ENCODE results near the gene CCDC92.

CCDC92 gene

DNA sequence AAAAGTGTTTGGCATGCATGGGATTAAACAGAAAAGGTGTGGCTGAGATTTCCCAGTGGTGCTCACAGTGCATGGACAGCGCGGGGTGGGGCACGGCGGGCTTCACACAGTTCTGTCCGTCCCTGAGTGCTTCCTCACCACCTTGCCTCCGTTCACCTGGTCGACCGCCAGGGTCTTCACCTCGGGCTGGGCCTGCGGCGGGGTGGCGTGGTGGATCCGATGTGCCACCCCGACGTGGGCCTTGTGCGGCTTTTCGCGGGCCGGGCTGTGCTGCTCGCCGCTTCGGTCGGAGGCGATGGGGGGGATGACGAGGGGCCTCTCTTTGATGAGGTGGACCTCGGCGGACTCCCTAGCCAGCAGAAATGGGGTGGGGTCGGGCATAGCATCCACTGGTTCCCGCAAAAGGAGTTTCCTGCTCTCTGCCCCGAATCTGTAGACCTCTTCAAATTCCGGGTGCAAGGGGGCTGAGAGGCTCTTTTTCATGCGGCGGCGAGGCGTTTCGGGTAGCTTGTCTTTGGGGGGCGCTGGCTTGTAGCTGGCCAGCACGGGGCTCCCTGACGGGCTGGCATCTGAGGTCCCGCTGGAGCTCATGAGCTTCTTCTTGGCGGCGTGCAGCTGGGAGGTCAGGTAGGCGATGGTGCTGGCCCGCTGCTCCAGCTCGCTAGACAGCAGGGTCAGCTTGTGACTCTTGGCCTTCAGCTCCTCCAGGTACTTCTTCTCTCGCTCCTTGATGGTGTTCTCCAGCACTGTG lies 35.5 kb downstream of the CCDC92 start:
- H3K9me3 ChIP-seq (ENCODE audit: insufficient read depth, low read depth, low read length): peaks cover 8% of the 10 kb centered on the region; the same call in 1 of the 2 replicates
- H3K4me1 ChIP-seq (ENCODE audit: insufficient read depth, low read length): no peaks in the 10 kb centered on the region
- H3K27ac ChIP-seq (ENCODE audit: low read length): no peak overlapping the region
- no peak overlapping the region for H3K9ac ChIP-seq (ENCODE audit: low read depth, low read length)
- no peaks in the 10 kb centered on the region; the same call in 1 of the 2 replicates for H3K27me3 ChIP-seq (ENCODE audit: insufficient read depth, low read length)
- H3K4me3 ChIP-seq (ENCODE audit: low read length): no peak overlapping the region
- H3K36me3 ChIP-seq (ENCODE audit: insufficient read depth, low read depth, low read length): no peaks in the 10 kb centered on the region

DNA sequence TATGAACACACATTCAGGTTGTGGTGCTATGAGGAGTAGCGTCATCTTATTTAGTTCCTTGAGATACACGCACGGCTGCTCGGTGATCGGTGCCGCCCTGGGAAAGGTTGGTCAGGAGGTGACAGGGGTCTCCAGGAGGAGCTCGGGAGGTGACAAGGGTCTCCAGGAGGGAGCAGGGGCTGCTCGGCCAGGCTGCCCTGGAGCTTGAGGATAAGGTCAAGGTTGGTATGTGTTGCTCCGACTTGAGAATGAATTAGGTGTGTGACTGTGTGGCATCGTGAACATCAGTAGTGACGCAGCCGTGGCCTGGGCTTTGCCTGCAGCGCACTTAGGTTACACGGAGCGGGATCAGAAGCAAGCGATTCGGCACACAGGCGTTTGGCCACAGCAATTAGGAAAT lies 36.2 kb downstream of the CCDC92 start:
- Histone ChIP-seq H3K27ac (ENCODE audit: low read length) (no peak overlapping the region), H3K4me3 (ENCODE audit: low read length) (no peak overlapping the region), H3K9me3 (ENCODE audit: insufficient read depth, low read depth, low read length) (0 out of 2 replicates have a peak, but pooled peaks cover 2% of the 10 kb centered on the region), H3K9ac (ENCODE audit: low read depth, low read length) (no peak overlapping the region), H3K36me3 (ENCODE audit: insufficient read depth, low read depth, low read length) (no peaks in the 10 kb centered on the region), H3K4me1 (ENCODE audit: insufficient read depth, low read length) (no peaks in the 10 kb centered on the region), H3K27me3 (ENCODE audit: insufficient read depth, low read length) (no peaks in the 10 kb centered on the region; the same call in 1 of the 2 replicates)

DNA sequence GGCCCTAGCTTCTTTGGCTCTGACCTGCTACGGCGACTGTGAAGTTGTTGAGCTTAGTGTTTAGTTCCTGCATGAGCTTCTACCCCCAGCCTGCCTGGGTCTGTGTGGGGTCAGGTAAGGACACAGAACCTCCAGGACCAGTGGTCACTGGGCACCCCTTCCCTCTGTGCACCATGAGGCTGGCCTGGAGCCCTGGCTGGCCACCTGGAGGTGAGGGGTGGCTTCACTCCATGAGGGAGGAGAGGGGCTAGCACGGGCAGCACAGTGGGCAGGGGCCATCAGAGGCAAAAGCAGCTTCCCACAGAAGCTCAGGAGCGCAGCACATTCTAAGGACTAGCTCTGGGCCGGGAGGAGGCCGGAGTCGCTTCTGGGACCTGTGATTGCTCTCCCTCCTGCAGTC lies 36.7 kb downstream of the CCDC92 start:
- no peaks in the 10 kb centered on the region for H3K36me3 ChIP-seq (ENCODE audit: insufficient read depth, low read depth, low read length)
- no peak overlapping the region for H3K27ac ChIP-seq (ENCODE audit: low read length)
- no peak overlapping the region for H3K4me3 ChIP-seq (ENCODE audit: low read length)
- no peaks in the 10 kb centered on the region for H3K9me3 ChIP-seq (ENCODE audit: insufficient read depth, low read depth, low read length)
- no peaks in the 10 kb centered on the region for H3K4me1 ChIP-seq (ENCODE audit: insufficient read depth, low read length)
- H3K9ac ChIP-seq (ENCODE audit: low read depth, low read length): no peak overlapping the region
- H3K27me3 ChIP-seq (ENCODE audit: insufficient read depth, low read length): no peaks in the 10 kb centered on the region; the same call in 1 of the 2 replicates

GRCh38 chr12:123934829-123935228 lies 37.8 kb downstream of the CCDC92 start:
- H3K27ac ChIP-seq (ENCODE audit: low read length): no peak overlapping the region
- no peaks in the 10 kb centered on the region; the same call in 1 of the 2 replicates for H3K27me3 ChIP-seq (ENCODE audit: insufficient read depth, low read length)
- H3K4me1 ChIP-seq (ENCODE audit: insufficient read depth, low read length): no peaks in the 10 kb centered on the region
- H3K9ac ChIP-seq (ENCODE audit: low read depth, low read length): no peak overlapping the region
- H3K36me3 ChIP-seq (ENCODE audit: insufficient read depth, low read depth, low read length): no peaks in the 10 kb centered on the region
- H3K9me3 ChIP-seq (ENCODE audit: insufficient read depth, low read depth, low read length): no peaks in the 10 kb centered on the region
- no peak overlapping the region for H3K4me3 ChIP-seq (ENCODE audit: low read length)

DNA sequence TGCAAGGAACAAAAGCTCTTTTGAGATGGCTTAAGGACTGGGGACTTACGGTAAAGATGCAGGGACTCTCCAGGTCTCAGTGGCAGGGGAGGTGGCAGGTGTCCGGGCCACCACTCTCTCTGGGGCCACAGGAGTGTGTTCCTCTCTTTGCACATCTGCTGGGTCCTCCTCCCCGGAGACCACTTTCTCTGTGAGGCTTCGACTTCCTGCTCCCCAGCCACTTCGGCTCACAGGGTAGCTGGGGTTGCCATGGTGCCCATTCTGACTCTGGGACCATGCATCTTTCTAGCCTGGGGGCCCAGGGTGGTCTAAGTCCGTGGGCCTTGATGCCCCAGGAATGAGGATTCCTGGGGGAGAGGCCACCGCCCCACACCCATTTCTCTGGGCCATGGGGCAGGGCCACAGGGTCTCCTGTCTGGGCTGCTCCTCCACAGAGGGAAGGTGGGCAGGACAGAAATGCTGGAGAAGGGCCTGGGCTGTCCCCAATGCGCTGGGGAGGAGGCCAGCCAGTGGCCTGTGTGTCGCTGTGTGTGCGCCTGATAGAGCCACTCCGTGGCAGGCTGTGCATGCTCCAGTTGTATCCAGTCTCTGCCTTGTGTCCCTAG lies 38.5 kb downstream of the CCDC92 start:
- H3K4me3 ChIP-seq (ENCODE audit: low read length): no peak overlapping the region
- H3K9ac ChIP-seq (ENCODE audit: low read depth, low read length): no peak overlapping the region
- H3K9me3 ChIP-seq (ENCODE audit: insufficient read depth, low read depth, low read length): no peaks in the 10 kb centered on the region
- H3K36me3 ChIP-seq (ENCODE audit: insufficient read depth, low read depth, low read length): no peaks in the 10 kb centered on the region
- H3K27ac ChIP-seq (ENCODE audit: low read length): no peak overlapping the region
- H3K4me1 ChIP-seq (ENCODE audit: insufficient read depth, low read length): no peaks in the 10 kb centered on the region
- no peaks in the 10 kb centered on the region; the same call in 1 of the 2 replicates for H3K27me3 ChIP-seq (ENCODE audit: insufficient read depth, low read length)

GRCh38 chr12:123933214-123933613 lies 39.4 kb downstream of the CCDC92 start:
- H3K36me3 ChIP-seq (ENCODE audit: insufficient read depth, low read depth, low read length): no peaks in the 10 kb centered on the region
- no peak overlapping the region for H3K4me3 ChIP-seq (ENCODE audit: low read length)
- no peaks in the 10 kb centered on the region for H3K9me3 ChIP-seq (ENCODE audit: insufficient read depth, low read depth, low read length)
- H3K27ac ChIP-seq (ENCODE audit: low read length): no peak overlapping the region
- no peak overlapping the region for H3K9ac ChIP-seq (ENCODE audit: low read depth, low read length)
- H3K4me1 ChIP-seq (ENCODE audit: insufficient read depth, low read length): no peaks in the 10 kb centered on the region
- H3K27me3 ChIP-seq (ENCODE audit: insufficient read depth, low read length): no peaks in the 10 kb centered on the region; the same call in 1 of the 2 replicates

GRCh38 chr12:123931686-123932321 lies 40.8 kb downstream of the CCDC92 start:
- Histone ChIP-seq H3K9ac (ENCODE audit: low read depth, low read length) (no peak overlapping the region), H3K4me1 (ENCODE audit: insufficient read depth, low read length) (no peaks in the 10 kb centered on the region), H3K36me3 (ENCODE audit: insufficient read depth, low read depth, low read length) (no peaks in the 10 kb centered on the region), H3K4me3 (ENCODE audit: low read length) (no peak overlapping the region), H3K27ac (ENCODE audit: low read length) (no peak overlapping the region), H3K27me3 (ENCODE audit: insufficient read depth, low read length) (no peaks in the 10 kb centered on the region; the same call in 1 of the 2 replicates), H3K9me3 (ENCODE audit: insufficient read depth, low read depth, low read length) (no peaks in the 10 kb centered on the region)

GRCh38 chr12:123929946-123930583 lies 42.6 kb downstream of the CCDC92 start:
- no peaks in the 10 kb centered on the region for H3K9me3 ChIP-seq (ENCODE audit: insufficient read depth, low read depth, low read length)
- no peak overlapping the region for H3K9ac ChIP-seq (ENCODE audit: low read depth, low read length)
- H3K27me3 ChIP-seq (ENCODE audit: insufficient read depth, low read length): no peaks in the 10 kb centered on the region; the same call in 1 of the 2 replicates
- no peaks in the 10 kb centered on the region for H3K4me1 ChIP-seq (ENCODE audit: insufficient read depth, low read length)
- H3K36me3 ChIP-seq (ENCODE audit: insufficient read depth, low read depth, low read length): no peaks in the 10 kb centered on the region
- no peak overlapping the region for H3K27ac ChIP-seq (ENCODE audit: low read length)
- H3K4me3 ChIP-seq (ENCODE audit: low read length): no peak overlapping the region

- Histone ChIP-seq H3K4me3 (ENCODE audit: low read length) (no peak overlapping the region), H3K9ac (ENCODE audit: low read depth, low read length) (no peak overlapping the region), H3K36me3 (ENCODE audit: insufficient read depth, low read depth, low read length) (no peaks in the 10 kb centered on the region), H3K9me3 (ENCODE audit: insufficient read depth, low read depth, low read length) (no peaks in the 10 kb centered on the region), H3K4me1 (ENCODE audit: insufficient read depth, low read length) (no peaks in the 10 kb centered on the region), H3K27me3 (ENCODE audit: insufficient read depth, low read length) (no peaks in the 10 kb centered on the region; the same call in 1 of the 2 replicates), H3K27ac (ENCODE audit: low read length) (no peak overlapping the region)
Measured at GRCh38 chr12:123928897-123929296, 43.7 kb downstream of the CCDC92 start.

DNA sequence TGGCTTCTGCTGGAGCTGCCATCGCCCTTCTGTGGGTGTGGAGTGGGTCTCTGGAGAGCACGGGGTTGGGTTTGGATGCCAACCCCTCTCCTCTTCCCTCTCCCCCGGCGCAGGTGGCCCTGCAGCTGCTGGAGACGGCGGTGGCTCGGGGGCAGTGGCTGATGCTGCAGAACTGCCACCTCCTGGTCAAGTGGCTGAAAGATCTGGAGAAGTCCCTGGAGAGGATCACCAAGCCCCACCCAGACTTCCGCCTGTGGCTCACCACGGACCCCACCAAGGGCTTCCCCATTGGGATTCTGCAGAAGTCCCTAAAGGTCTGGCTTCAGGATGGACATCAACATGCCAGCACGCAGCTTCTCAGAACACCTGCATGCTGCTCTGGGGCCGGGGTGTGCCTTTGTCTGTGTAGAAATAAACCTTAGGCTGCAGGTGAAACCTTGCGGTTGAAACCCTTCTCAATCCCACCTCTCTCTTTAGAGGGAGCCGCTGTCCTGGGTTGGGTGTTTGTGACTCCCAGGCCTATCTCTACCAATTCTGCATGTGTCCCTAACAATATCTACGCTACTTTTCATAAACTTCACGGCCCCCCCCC lies 44.3 kb downstream of the CCDC92 start:
- no peaks in the 10 kb centered on the region; the same call in 1 of the 2 replicates for H3K27me3 ChIP-seq (ENCODE audit: insufficient read depth, low read length)
- H3K36me3 ChIP-seq (ENCODE audit: insufficient read depth, low read depth, low read length): no peaks in the 10 kb centered on the region

DNA sequence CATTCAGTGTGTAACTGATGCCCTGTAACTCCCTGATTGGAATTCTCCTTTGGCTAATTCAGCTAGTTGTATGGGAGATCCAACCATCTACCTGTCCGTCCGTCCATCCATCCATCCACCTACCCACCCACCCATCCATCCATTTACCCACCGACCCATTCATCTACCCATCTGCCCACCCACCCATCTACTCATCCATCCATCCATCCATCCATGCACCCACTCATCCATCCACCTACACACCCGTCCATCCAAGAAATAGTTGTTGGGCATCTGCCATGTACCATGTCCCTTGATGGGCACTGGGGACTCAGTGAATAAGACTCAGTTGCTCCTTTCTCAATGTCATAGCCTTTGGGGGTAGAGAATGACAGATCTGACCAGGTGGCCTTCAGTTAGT lies 48.1 kb downstream of the CCDC92 start:
- no peak overlapping the region for H3K27ac ChIP-seq (ENCODE audit: low read length)
- no peaks in the 10 kb centered on the region for H3K9me3 ChIP-seq (ENCODE audit: insufficient read depth, low read depth, low read length)
- H3K4me1 ChIP-seq (ENCODE audit: insufficient read depth, low read length): no peaks in the 10 kb centered on the region
- H3K9ac ChIP-seq (ENCODE audit: low read depth, low read length): no peak overlapping the region
- no peaks in the 10 kb centered on the region for H3K36me3 ChIP-seq (ENCODE audit: insufficient read depth, low read depth, low read length)
- H3K4me3 ChIP-seq (ENCODE audit: low read length): no peak overlapping the region
- H3K27me3 ChIP-seq (ENCODE audit: insufficient read depth, low read length): no peaks in the 10 kb centered on the region

More for the DNA sequence above, 44.3 kb downstream of the CCDC92 start:
- H3K9ac ChIP-seq (ENCODE audit: low read depth, low read length): no peak overlapping the region
- no peak overlapping the region for H3K27ac ChIP-seq (ENCODE audit: low read length)
- H3K9me3 ChIP-seq (ENCODE audit: insufficient read depth, low read depth, low read length): no peaks in the 10 kb centered on the region
- no peaks in the 10 kb centered on the region for H3K4me1 ChIP-seq (ENCODE audit: insufficient read depth, low read length)
- no peak overlapping the region for H3K4me3 ChIP-seq (ENCODE audit: low read length)

Data from iPS-20b (cell line).